Daoy (cell line): Measurements from ENCODE around the gene CDK11A. TPM values are rescaled to one million over a fixed set of nuclear protein-coding genes. Genes with fewer than 3 reads are reported as not detected.

Experiments
- DNase-seq: peaks from one replicate; pipeline ENCODE4 v3.0.0-alpha.2; 2015; ENCODE audit warnings: low read depth
- total RNA-seq: library from RNA; depleted of rRNA; stranded (reverse); fragments of >200 nt; shearing (Covaris generic); gene quantifications from 2 replicates; pipeline ENCODE4 v1.2.3, GENCODE V29; 2014; rRNA removed

Gene CDK11A
- total RNA-seq = 10.0 and 13.5 TPM in 2 replicates

- DNase-seq = peak; percentile 100
These were observed at the start of gene CDK11A for GRCh38 chr1:1724035-1724864. Gene CDK11A (minus strand): TSS chr1:1724357. CDS start chr1:1722818, 1,539 bp downstream.

GRCh38 chr1:1773874-1774273 is 49.7 kb upstream of the CDK11A start:
- DNase-seq = no peak

- DNase-seq = no peak
These were observed 46.9 kb upstream of the CDK11A start for GRCh38 chr1:1771096-1771495.

- DNase-seq = no peak
These were observed 45.9 kb upstream of the CDK11A start for GRCh38 chr1:1770102-1770501.

GRCh38 chr1:1768249-1768992 is 44.3 kb upstream of the CDK11A start:
- DNase-seq = no peak

- DNase-seq = no peak
These were observed 40.8 kb upstream of the CDK11A start for GRCh38 chr1:1764876-1765470.

- no peak for DNase-seq
These were observed 39.8 kb upstream of the CDK11A start for GRCh38 chr1:1763657-1764621.

- no peak for DNase-seq
These were observed 37.6 kb upstream of the CDK11A start for GRCh38 chr1:1761504-1762376.

GRCh38 chr1:1760715-1761114 is 36.6 kb upstream of the CDK11A start:
- no peak for DNase-seq

- DNase-seq = no peak
These were observed 36.1 kb upstream of the CDK11A start for GRCh38 chr1:1760345-1760650.

- no peak for DNase-seq
These were observed 35.5 kb upstream of the CDK11A start for GRCh38 chr1:1759456-1760344.

GRCh38 chr1:1758692-1759455 is 34.7 kb upstream of the CDK11A start:
- no peak for DNase-seq

GRCh38 chr1:1758059-1758621 is 34.0 kb upstream of the CDK11A start:
- DNase-seq = no peak

GRCh38 chr1:1757422-1758058 is 33.4 kb upstream of the CDK11A start:
- DNase-seq = no peak

- DNase-seq = no peak
These were observed 32.7 kb upstream of the CDK11A start for GRCh38 chr1:1756661-1757421.

GRCh38 chr1:1755852-1756251 is 31.7 kb upstream of the CDK11A start:
- no peak for DNase-seq

- no peak for DNase-seq
These were observed 31.3 kb upstream of the CDK11A start for GRCh38 chr1:1755426-1755825.
